Stimulated activated CD8-positive, alpha-beta memory T cell treated with anti-CD3 and anti-CD28 coated beads, Interleukin-7, amount 100 ng/mL, for 4 hours (primary cell): ENCODE results near the gene KRI1.

Experiments
- DNase-seq, 2 donors: peaks; one replicate each; pipeline ENCODE4 v3.0.0-alpha.2; 2020; ENCODE audit warnings: low read depth in 2 of 2

The KRI1 gene

DNA sequence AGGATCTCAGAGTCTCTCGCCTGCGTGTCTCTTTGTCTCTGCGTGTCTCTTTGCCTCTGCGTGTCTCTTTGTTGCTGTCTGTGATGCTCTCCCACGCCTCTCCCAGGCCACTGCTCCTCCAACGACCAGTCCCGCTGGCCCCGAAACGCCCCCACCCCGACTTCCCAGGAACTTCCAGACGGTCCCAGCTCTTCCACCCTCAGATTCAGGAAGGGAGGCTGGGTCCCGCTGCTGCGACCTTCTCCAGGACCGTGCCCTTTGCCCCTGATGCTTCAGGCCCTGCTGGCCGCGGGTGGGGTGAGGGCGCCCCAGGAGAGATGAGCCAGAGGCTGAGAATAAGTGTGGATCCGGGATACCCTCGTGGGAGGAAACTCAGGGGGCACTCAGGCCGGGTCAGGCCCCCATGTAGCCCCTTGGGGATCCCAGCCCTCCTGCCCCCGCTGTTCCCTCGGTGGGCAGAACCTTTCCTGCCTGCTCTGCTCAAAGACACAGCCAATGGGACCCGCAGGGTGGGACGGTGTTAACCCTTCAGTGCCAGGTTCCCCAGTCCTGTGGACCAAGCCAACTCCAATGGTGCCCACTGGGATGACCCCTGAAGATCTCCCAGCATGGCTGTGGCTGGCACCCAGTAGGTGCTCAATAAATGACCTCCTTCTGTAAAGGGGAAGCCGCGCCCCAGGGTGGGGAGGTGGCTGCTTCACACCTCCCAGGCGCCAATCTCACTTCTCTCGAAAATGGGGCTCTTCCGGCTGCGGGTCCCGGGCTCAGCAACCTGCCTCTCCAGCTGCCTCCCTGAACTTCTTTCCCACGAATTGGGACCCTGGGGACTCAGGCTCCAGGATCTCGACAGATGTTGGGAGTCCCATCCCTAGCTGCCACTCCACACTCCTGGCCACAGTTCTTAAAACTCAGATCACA lies 47.1 kb downstream of the KRI1 start:
- no peak for DNase-seq

DNA sequence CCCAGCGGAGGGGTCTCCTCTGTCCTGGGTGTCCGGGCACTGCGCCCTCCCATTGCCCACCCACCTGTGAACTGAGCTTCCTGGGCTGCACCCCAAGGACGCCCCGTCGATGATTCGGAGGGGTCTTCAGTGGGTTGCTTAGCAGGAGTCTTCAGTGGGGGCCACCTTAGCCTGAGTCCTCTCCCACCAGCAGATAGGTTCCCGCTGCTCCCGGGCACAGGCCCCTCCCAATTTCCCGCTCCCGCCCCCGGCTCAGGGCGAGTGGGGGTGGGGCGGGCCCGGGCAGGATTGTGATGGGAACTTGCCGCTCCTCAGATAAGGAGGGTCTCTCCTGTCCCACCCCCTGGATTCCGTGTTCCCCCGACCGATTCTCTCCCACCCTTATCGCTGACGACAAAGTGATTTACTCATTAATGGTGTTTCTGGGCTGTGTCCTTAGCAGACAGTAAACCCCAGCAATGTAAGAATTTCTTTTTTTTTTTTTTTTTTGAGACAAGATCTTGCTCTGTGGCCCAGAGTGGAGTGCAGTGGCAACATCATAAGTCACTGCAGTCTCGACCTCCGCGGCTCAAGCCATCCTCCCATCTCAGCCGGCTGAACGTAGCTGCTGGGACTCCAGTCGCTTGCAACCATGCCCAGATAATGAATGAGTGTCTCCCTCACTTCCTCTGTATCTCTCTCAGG lies 47.9 kb downstream of the KRI1 start:
- peak in 1 of 2 donors; percentile 47 for DNase-seq

DNA sequence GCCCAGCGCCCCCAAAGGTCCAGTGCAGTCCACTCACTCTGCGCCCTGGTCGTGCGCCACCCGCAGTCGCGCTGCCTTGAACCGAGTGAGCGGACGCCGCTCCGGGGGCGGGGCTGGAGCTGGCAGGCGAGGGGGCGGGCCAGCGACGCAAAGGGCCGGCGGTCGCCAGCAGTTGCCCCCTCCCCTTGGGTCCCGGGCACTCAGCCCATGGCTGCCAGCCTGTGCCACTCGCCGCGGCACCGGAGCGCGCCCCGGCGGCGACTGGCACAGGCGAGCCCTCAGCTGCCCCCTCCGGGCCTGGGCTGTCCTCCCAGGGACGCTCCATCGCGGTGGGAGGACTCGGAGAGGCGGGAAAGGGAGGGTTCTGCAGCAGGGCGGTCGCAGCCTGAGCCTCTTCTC lies 48.5 kb downstream of the KRI1 start, which contains the start of gene S1PR5:
TSS of gene S1PR5 (minus strand) at position 87 of the 399 bp plus-strand sequence. CDS start 2,436 bp downstream, outside the sequence.
- DNase-seq = peak in 1 of 2 donors; percentile 39

DNA sequence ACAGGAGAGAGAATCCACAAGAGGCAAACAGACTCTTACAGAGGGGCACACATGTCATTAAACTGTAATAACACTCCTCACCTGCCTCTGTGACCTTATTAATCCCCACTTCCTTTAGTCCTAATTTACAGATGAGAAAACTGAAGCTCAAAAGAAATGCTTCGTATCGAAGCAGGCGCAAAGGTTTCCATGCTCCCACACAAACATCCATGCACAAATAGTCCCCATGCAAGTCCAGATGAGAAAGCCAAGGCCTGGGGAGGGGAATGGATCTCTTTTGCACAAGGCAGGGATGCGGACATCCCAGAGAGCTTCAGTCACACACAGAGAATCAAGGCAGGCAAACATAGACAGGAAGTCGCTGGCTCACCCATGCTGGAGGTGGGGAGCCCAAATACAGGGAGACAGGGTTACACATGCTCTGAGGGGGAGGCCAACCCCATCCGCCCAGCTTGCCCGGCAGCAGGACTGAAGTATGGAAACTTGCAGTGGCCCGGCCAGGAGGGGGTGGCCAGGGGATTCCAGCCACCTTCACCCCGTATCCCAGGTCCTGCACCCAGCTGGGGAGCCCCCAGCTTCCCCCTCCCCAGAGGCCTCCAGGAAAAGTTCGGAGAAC lies 49.0 kb downstream of the KRI1 start:
- DNase-seq = no peak

DNA sequence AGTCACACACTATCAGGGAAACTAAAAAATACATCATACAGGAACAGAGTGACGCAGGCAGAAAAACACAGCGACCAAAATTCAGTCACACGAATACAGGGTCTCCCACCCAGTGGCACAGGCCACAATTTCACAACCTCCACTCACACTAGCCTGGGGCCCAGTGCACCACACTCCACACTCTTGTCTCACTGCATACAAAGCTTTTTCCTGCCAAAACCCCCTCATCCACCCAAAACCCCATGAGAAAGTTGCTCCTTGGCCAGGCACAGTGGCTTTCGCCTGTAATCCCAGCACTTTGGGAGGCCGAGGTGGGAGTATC lies 49.8 kb downstream of the KRI1 start:
- peak in 1 of 2 donors; percentile 39 for DNase-seq

DNA sequence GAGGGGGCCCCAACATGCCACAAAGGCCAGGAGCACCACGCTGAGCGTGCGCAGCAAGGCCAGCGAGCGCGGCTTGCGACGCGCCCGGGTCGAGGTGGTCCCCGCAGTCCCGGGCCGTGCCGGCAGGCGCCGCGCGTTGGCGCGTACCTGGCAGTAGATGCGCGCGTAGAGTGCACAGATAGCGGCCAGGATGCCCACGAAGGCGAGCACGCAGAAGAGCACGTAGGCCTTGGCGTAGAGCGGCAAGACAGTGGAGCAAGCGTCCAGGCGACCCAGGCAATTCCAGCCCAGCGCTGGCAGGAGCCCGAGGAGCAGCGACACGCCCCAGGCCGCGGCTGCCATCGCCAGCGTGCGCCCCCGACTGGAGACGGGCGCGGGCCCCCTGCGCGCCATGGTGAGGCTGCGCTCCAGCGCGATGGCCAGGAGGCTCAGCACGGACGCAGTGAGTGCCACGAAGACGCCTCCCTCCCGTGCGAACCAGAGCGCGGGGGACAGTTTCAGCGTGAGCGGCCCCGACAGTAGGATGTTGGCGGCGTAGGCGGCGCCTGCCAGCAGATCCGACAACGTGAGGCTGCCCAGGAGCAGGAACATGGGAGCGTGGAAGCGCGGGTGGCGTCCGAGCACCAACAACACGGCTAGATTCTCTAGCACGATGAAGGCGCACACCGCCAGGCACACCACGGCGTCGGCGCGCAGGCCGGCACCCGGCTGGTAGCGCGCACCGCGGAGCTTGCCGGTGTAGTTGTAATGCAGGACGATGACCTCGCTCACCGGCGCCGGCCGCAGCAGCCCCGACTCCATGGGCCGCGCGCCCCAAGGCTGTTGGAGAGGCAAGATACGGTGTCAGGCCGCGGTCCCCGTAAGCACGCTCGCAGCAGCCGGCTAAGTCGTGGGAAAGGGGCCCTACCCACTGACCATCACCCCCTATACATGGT lies 51.3 kb downstream of the KRI1 start:
- peak in 1 of 2 donors; percentile 40 for DNase-seq

DNA sequence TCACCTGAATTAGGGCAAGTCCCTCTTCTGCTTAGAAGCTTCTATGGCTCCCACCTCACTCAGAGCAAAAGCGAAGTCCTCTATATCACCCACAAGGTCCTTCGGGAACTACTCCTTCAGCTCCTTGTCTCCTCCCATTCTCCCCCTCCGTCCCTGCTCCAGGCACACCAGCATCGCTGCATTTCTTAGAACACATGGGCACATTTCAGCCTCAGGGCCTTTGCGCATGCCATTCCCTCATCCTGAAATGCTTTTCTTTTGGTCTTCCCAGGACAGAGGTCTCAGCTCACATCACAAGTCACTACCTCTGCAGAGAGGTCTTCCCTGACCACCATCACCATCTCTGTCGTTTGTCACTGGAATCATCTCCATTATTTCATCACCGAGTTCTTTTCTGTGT lies 52.6 kb downstream of the KRI1 start:
- no peak for DNase-seq

DNA sequence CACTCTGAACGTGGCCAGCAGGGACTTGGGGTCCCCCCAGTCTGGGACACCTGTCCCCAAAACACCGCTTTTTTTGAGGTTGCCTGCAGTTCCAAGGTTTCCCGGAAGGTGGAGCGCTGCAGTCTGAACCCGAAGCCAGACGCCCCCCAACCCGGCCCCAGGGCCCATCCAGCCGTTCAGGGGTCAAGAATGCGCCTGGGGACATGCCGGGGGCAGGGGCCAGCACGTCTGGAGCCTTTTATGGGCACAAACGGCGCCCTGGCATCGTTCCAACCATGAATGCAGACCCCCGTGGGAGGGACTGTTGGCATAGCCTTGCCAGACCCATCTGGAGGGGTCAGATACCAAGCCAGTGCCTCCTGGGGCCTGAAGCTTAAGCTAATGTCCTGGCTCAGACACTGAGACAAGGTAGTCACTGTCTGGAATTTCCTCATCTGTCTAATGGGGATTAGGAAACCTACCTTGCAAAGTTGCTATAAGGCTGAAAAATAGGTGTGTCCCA lies 55.5 kb downstream of the KRI1 start:
- DNase-seq = peak in 1 of 2 donors; percentile 36

DNA sequence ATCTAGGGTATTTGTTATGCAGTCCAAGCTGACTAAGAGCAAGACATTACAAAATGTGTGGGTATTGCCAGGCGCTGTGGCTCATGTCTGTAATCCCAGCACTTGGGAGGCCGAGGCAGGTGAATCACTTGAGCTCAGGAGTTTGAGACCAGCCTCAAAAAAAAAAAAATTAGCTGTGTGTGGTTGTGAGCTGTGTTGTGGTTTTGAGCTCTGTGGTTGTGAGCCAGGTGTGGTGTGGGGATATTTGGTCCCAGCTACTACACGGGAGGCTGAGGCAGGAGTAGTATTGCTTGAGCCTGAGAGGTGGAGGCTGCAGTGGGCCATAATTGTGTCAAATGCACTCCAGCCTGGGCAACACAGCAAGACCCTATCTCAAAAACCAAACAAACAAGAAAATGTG lies 57.1 kb downstream of the KRI1 start:
- no peak for DNase-seq

DNA sequence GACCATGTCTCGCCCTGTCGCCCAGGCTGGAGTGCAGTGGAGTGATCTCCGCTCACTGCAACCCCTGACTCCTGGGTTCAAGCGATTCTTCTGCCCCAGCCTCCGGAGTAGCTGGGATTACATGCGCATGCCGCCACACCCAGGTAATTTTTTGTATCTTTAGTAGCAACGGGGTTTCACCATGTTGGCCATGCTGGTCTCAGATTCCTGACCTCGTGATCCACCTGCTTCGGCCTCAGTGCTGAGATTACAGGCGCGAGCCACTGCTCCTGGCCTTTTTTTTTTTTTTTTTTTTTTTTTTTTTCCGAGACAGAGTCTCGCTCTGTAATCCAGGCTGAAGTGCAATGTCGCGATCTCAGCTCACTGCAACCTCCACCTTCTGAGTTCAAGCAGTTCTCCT lies 57.8 kb downstream of the KRI1 start:
- no peak for DNase-seq

DNA sequence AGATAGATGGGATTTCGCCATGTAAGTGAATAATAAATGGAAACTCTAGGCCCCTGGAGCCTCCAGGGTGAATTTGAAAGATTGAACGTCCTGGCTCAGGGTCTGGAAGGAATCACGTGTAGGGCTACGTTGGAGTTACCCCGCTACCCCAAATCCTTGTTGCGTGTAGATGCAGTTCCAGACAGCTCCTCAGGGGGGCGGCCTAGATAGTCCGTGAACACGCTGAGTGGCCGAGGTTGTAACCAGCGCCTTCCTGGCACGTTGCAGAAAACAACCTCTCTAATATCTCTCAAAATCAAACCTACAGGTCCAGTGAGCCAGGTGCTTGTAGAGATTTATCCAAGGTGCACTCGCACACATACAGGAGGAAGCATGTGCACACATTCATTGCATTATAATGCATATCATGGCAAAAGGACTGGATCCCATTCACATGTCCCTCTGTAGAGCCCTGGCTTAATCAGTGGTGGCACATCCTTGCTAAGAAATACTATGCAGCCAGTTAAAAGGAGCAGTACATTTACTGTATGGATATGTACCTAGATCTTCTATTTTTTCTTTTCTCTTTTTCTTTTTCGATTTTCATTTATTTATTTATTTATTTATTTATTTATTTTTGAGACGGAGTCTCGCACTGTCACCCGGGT lies 60.1 kb downstream of the KRI1 start:
- DNase-seq = peak; percentile 64 to 67
